HepG2 (cell line): ENCODE results near the gene KCTD14. TPM values are rescaled to one million over a fixed set of nuclear protein-coding genes. Genes with fewer than 3 reads are reported as not detected.

ENCODE experiments used
- ATAC-seq: fragments of 200-7000 bp; cut with Tn5 transposase; 3 replicates; pipeline ENCODE4 v1.9.1; 2020; ENCODE audit warnings: mild to moderate bottlenecking, moderate library complexity
- BruUV-seq: library from RNA; stranded (reverse); fragments of 400-500 nt; replicated peaks from 2 replicates; lab custom pipeline; 2021; lab: Mats Ljungman, UMichigan
- CTCF ChIA-PET: fragments of 300-600 bp; formaldehyde crosslinking; extraction: SDS; loops from one replicate; lab custom pipeline; 2021; ENCODE audit warnings: low total read pairs, inconsistent platforms, low intra/inter-chr PET ratio; lab: Yijun Ruan, JAX
- POLR2A ChIA-PET: fragments of 350-600 bp; sonication (Branson Sonifier 250); formaldehyde crosslinking; loops from one replicate; lab custom pipeline; 2020; ENCODE audit warnings: antibody characterized with exemption, inconsistent platforms; lab: Yijun Ruan, JAX
- DNase-seq: peaks from one replicate; pipeline ENCODE4 v3.0.0-alpha.2; 2015; ENCODE audit warnings: low spot score
- FAIRE-seq: peaks from 3 replicates; lab custom pipeline; 2011; peaks lifted over from hg19 to GRCh38; lab: Jason Lieb, UNC
- H2AFZ ChIP-seq: one replicate; pipeline ENCODE4 v1.6.1; 2011; ENCODE audit warnings: low read length, inconsistent platforms
- H3K27ac ChIP-seq: fragments of 300-600 bp; 3 replicates; pipeline ENCODE4 v1.8.0; 2011; ENCODE audit warnings: mixed run types, mild to moderate bottlenecking, mixed read lengths, low read length, inconsistent platforms; ENCODE audit not compliant: insufficient read depth; ENCODE audit errors: extremely low read length
- H3K27me3 ChIP-seq, 2 experiments: fragments of 200-600 bp in 1 of 2; 2 replicates in 1 of 2; 3 replicates in 1 of 2; pipeline versions ENCODE4 v1.6.0 to v1.8.0; 2011; ENCODE audit warnings: low read length in 2 of 2, mild to moderate bottlenecking in 2 of 2, moderate library complexity in 2 of 2, inconsistent platforms in 1 of 2; ENCODE audit not compliant: insufficient read depth in 2 of 2, control insufficient read depth in 1 of 2
- H3K36me3 ChIP-seq, 2 experiments: fragments of 200-600 bp in 1 of 2; replicated peaks in 1 of 2; 2 replicates in 1 of 2; 3 replicates in 1 of 2; pipeline versions ENCODE4 v1.5.1 to v1.8.0; 2011; ENCODE audit warnings: low read length in 2 of 2, inconsistent platforms in 1 of 2; ENCODE audit not compliant: insufficient read depth in 2 of 2, control insufficient read depth in 1 of 2
- H3K4me1 ChIP-seq: 2 replicates; pipeline ENCODE4 v1.5.1; 2012; ENCODE audit warnings: low read length, inconsistent platforms; ENCODE audit not compliant: insufficient read depth
- H3K4me2 ChIP-seq: 2 replicates; pipeline ENCODE4 v1.6.0; 2011; ENCODE audit warnings: low read depth, low read length, inconsistent platforms
- H3K4me3 ChIP-seq, 3 experiments: fragments of 200-600 bp in 1 of 3; sonication (generic), shearing (Covaris generic) in 1 of 3; replicated peaks in 1 of 3; 2 replicates each; pipeline ENCODE4 v1.5.1; 2011 to 2016; ENCODE audit warnings: low read length in 3 of 3, inconsistent platforms in 2 of 3, low read depth in 2 of 3, mild to moderate bottlenecking in 2 of 3, control low read depth in 1 of 3, mixed read lengths in 1 of 3; ENCODE audit not compliant: insufficient read depth in 1 of 3
- H3K79me2 ChIP-seq: one replicate; pipeline ENCODE4 v1.6.1; 2011; ENCODE audit warnings: low read length, inconsistent platforms; ENCODE audit not compliant: insufficient read depth
- H3K9ac ChIP-seq: 2 replicates; pipeline ENCODE4 v1.6.0; 2011; ENCODE audit warnings: mild to moderate bottlenecking, low read depth, low read length, inconsistent platforms; ENCODE audit not compliant: insufficient read depth
- H3K9me3 ChIP-seq: 2 replicates; pipeline ENCODE4 v1.5.1; 2012; ENCODE audit warnings: mild to moderate bottlenecking, low read length
- H4K20me1 ChIP-seq: 2 replicates; pipeline ENCODE4 v1.6.0; 2011; ENCODE audit warnings: inconsistent platforms, mild to moderate bottlenecking, low read length, moderate library complexity; ENCODE audit not compliant: insufficient read depth
- GATAD1 ChIP-seq: IDR thresholded peaks from 2 replicates; pipeline ENCODE4 v1.6.1; 2016; ENCODE audit warnings: missing genetic modification reagents, missing compliant biosample characterization
- KDM6A ChIP-seq: IDR thresholded peaks from 2 replicates; pipeline ENCODE4 v1.6.1; 2016; ENCODE audit warnings: low read depth
- SMAD9 ChIP-seq: sonication (generic); formaldehyde crosslinking; IDR thresholded peaks from 2 replicates; pipeline ENCODE4 v1.5.1; 2020; ENCODE audit warnings: mild to moderate bottlenecking, missing genetic modification reagents
- TCF12 ChIP-seq, 2 experiments: fragments of 450-650 bp in 1 of 2; sonication (generic) in 1 of 2; formaldehyde crosslinking in 1 of 2; IDR thresholded peaks; 2 replicates each; pipeline versions ENCODE4 v1.6.1 to v1.8.0; 2017 to 2022; ENCODE audit warnings: antibody characterized with exemption in 1 of 2, mild to moderate bottlenecking in 1 of 2, missing genetic modification reagents in 1 of 2, moderate library complexity in 1 of 2
- ZBTB26 ChIP-seq: IDR thresholded peaks from 2 replicates; pipeline ENCODE4 v1.6.1; 2016; ENCODE audit warnings: missing compliant biosample characterization, missing genetic modification reagents, borderline replicate concordance
- ZKSCAN1 ChIP-seq: fragments of 150-350 bp; IDR thresholded peaks from 2 replicates; pipeline ENCODE4 v1.6.1; 2014; ENCODE audit warnings: low read length
- ZNF652 ChIP-seq: IDR thresholded peaks from 2 replicates; pipeline ENCODE4 v1.6.1; 2016; ENCODE audit warnings: low read depth, borderline replicate concordance
- WGBS: methylation state at CpG from one replicate; pipeline ENCODE4 v1.1.6; 2017; ENCODE audit warnings: low lambda C conversion rate; 5-methylcytosine and 5-hydroxymethylcytosine counted together
- in situ Hi-C: cut with HindIII; loops from 2 replicates; pipeline ENCODE4 v1.10.0; 2017; ENCODE audit warnings: low pct_unique_long_range_greater_than_20kb; ENCODE audit not compliant: extremely low pct_ligation_motif_present
- intact Hi-C: fragments of 100-400 bp; cut with micrococcal nuclease; formaldehyde crosslinking; loops from one replicate; pipeline ENCODE4 v1.10.0; 2022; ENCODE audit not compliant: unreplicated experiment
- polyA plus RNA-seq, 8 experiments: library from polyadenylated mRNA; depleted of rRNA in 3 of 8; stranded (reverse) in 7 of 8; unstranded in 1 of 8; fragments of >200 nt; fragmentation: Illumina TruSeq in 4 of 8; extraction: Trizol in 4 of 8; gene quantifications; 2 replicates each; pipeline versions ENCODE4 v1.2.1 to v1.2.3, GENCODE V29; 2011 to 2016; ENCODE audit warnings: low read depth in 4 of 8, missing spikeins in 1 of 8, mixed read lengths in 1 of 8; ENCODE audit not compliant: insufficient read depth in 1 of 8
- total RNA-seq, 5 experiments: library from RNA; depleted of rRNA; stranded (reverse); fragments of >200 nt; fragmentation: Illumina TruSeq; extraction: Trizol; gene quantifications; 2 replicates each; pipeline ENCODE4 v1.2.3, GENCODE V29; 2016; ENCODE audit warnings: low read depth in 1 of 5

The KCTD14 gene
- total and polyA plus RNA-seq, 2 of the 13 experiments (the other 11 are each of a cell fraction or from before 2014, with no cell fraction given) = 10.3 to 15.6 TPM

GRCh38 chr11:78032090-78032489 lies 9.0 kb upstream of the KCTD14 start:
- no peaks in the 10 kb centered on the region for H3K36me3 ChIP-seq
- no peaks in the 10 kb centered on the region for H3K79me2 ChIP-seq
- peak; percentile 92 for TF ChIP-seq ZNF652 (CRISPR knock-in tag)
- no peak for TF ChIP-seq KDM6A (CRISPR knock-in tag)
- peak; percentile 98 for TF ChIP-seq ZBTB26 (CRISPR knock-in tag)
- intact Hi-C loops = no loop called here
- H4K20me1 ChIP-seq = no peaks in the 10 kb centered on the region
- peak overlapping the region; percentile 25 for H2AFZ ChIP-seq
- ChIA-PET CTCF (no interaction called here), POLR2A (interaction anchor here (1.2 to 1.4 kb wide), 2 partner anchors 11 to 37 kb away, joined by 3 to 6 read pairs; partner anchors contain the start of gene INTS4)
- DNase-seq (no peak), ATAC-seq (no peak), FAIRE-seq (no peak)
- H3K9me3 ChIP-seq = no peaks in the 10 kb centered on the region
- no peak overlapping the region for H3K27ac ChIP-seq
- peak overlapping the region; percentile 69 for H3K4me2 ChIP-seq
- in situ Hi-C loops = no loop called here
- H3K9ac ChIP-seq = peak overlapping the region; percentile 7
- no TSS peak for BruUV-seq
- peak overlapping the region in 1 of 3 experiments; percentile 12; a peak in 1 of 6 replicates for H3K4me3 ChIP-seq
- no peaks in the 10 kb centered on the region for H3K27me3 ChIP-seq
- H3K4me1 ChIP-seq = peaks cover 87% of the 10 kb centered on the region

- ChIA-PET POLR2A (interaction anchor here (1.2 to 1.4 kb wide), 2 partner anchors 11 to 37 kb away, joined by 3 to 6 read pairs; partner anchors contain the start of gene INTS4), CTCF (no interaction called here)
- WGBS = 28% methylated on average over 3 of the region's 3 CpGs
- FAIRE-seq (no peak), DNase-seq (peak; percentile 43), ATAC-seq (no peak)
- intact Hi-C loops (no loop called here), in situ Hi-C loops (no loop called here)
- Histone ChIP-seq H3K27me3 (no peaks in the 10 kb centered on the region), H3K27ac (no peak overlapping the region), H3K4me1 (peaks cover 83% of the 10 kb centered on the region), H3K79me2 (no peaks in the 10 kb centered on the region), H3K4me2 (peak overlapping the region; percentile 69), H3K36me3 (no peaks in the 10 kb centered on the region), H2AFZ (peak overlapping the region; percentile 42), H4K20me1 (no peaks in the 10 kb centered on the region), H3K9ac (peak overlapping the region; percentile 7; the same call in 1 of the 2 replicates), H3K4me3 (peak overlapping the region in 1 of 3 experiments; percentile 12; a peak in 1 of 6 replicates), H3K9me3 (no peaks in the 10 kb centered on the region)
- TF ChIP-seq TCF12 (IDR thresholded peaks at IDR 0.05) (no peak), TCF12 (CRISPR knock-in tag; IDR thresholded peaks at IDR 0.05) (no peak), GATAD1 (CRISPR knock-in tag) (no peak), ZKSCAN1 (peak; percentile 78; the same call in 1 of the 2 replicates), SMAD9 (CRISPR knock-in tag) (0 out of 2 replicates have a peak, but pooled peaks have one; percentile 47)
- BruUV-seq = no TSS peak
Observed at GRCh38 chr11:78031629-78032028, 8.6 kb upstream of the KCTD14 start.
